ENCODE results near the gene GPHN. TPM values are rescaled to one million over a fixed set of nuclear protein-coding genes. Genes with fewer than 3 reads are reported as not detected.
"Not testable (repeated sequence)": the region's sequence is repeated elsewhere in the genome, so short reads cannot be mapped to it uniquely, and the experiment has no call there.

GPHN gene
- total RNA-seq, 2 donors from 2014 or later: 21.7 to 23.2 TPM

DNA sequence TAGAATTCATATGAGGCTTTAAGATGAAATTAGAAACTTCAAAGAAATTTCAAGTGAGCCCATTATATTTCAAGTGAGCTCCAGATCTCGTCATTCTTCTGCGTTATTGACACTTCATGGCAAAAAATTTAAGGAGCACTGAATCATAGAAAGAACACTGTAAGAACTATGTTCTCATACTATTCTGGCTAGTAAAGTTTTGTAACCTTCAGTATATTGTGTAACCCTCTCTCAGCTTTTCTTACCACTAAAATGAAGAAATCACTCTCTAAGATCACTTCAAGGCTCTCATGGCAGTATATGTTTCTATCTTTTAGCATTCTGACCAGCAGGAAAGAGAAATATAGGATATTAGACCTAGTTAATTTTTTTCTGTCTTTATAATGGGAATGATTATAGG is 6.3 kb downstream of the GPHN start:
- Mint-ChIP-seq H3K9me3 (no peaks in the 10 kb centered on the region), H3K27ac (no peak overlapping the region), H3K27me3 (no peaks in the 10 kb centered on the region), H3K4me1 (peaks cover 14% of the 10 kb centered on the region), H3K36me3 (ENCODE audit: low read depth) (no peaks in the 10 kb centered on the region), H3K4me3 (no peak overlapping the region)
- ATAC-seq (replicated peaks): no peak

DNA sequence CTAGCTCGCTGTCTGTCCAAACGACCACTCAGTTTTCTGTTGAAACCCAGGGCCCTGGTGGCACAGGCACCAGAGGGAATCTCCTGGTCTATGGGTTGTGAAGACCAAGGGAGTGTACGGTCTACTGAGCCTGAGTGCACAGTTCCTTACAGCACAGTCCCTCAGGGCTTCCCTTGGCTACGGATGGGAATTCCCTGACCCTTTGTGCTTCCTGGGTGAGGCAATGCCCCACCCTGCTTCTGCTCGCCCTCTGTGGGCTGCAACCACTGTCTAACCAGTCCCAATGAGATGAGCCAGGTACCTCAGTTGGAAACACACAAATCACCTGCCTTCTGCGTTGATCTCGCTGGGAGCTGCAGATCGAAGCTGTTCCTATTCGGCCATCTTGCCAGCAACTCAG is 22.6 kb downstream of the GPHN start:
- Mint-ChIP-seq H3K27ac (no peak overlapping the region), H3K27me3 (no peaks in the 10 kb centered on the region), H3K4me3 (no peak overlapping the region), H3K9me3 (no peaks in the 10 kb centered on the region), H3K36me3 (ENCODE audit: low read depth) (no peaks in the 10 kb centered on the region), H3K4me1 (peaks cover 10% of the 10 kb centered on the region)
- no peak for ATAC-seq (replicated peaks)

DNA sequence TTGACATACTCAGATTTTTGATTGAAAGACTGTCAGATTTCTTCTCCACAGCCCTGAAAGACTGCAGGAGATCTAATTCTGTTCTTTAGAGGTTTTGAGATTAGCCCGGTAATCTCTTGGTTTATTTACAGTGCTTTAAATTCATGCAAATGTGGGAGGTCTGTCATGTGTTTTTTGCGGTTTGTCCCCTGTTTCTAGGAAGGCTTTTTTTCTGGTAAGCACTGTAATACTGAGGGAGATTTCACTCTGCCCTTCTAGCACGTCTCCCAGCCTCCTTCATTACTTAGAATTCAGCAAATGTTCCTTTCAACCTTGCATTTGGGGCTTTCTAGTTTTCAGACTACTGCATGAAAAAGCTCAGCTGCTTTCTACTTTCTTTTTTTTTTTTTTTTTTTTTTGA is 31.1 kb downstream of the GPHN start:
- Mint-ChIP-seq H3K9me3 (no peaks in the 10 kb centered on the region), H3K4me3 (peak overlapping the region; percentile 45), H3K27me3 (no peaks in the 10 kb centered on the region), H3K4me1 (peaks cover 21% of the 10 kb centered on the region), H3K27ac (no peak overlapping the region), H3K36me3 (ENCODE audit: low read depth) (no peaks in the 10 kb centered on the region)
- ATAC-seq (replicated peaks): peak; percentile 85

DNA sequence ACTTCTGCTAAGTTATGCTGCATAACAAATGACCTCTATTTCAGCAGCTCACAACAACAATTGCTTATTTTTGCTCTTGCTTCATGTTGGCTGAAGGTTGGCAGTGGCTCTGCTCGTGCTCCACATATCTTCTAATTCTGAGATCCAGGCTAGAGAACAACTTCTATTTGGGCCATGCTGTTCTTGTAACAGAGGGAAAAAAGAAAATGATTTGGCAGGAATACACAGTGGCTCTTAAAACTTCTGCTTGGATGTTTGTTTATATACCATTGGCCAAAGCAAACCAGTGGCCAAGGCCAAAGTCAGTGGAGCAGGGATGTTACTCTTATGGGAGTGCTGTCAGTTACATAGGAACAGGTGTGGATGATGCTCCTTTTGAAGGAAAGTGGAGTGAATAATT is 32.1 kb downstream of the GPHN start:
- no peaks in the 10 kb centered on the region for H3K36me3 Mint-ChIP-seq (ENCODE audit: low read depth)
- H3K27ac Mint-ChIP-seq: peak overlapping the region; percentile 39
- H3K9me3 Mint-ChIP-seq: no peaks in the 10 kb centered on the region
- H3K27me3 Mint-ChIP-seq: no peaks in the 10 kb centered on the region
- no peak for ATAC-seq (replicated peaks)
- H3K4me1 Mint-ChIP-seq: peaks cover 21% of the 10 kb centered on the region
- peak overlapping the region; percentile 28 for H3K4me3 Mint-ChIP-seq

DNA sequence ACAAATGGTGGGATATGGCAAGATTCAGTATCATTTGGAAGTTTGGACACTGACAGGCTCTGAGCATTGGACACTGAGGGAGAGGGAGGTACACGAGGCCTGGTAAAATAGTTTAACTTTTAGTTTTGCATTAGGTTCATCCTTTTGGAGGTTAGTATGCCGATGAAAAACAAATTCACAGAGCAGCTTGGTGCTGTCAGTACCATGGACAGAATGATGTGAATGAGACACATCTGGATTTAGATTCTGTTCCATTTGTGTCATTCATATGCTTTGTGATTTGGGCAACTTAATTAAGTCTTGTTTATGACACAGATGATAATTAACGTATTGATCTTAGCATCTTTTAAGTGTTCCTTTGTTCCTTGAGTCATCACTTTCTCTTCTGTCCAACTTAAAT is 33.7 kb downstream of the GPHN start:
- Mint-ChIP-seq H3K27ac (no peak overlapping the region), H3K9me3 (no peaks in the 10 kb centered on the region), H3K4me1 (peaks cover 16% of the 10 kb centered on the region), H3K4me3 (no peak overlapping the region), H3K27me3 (no peaks in the 10 kb centered on the region), H3K36me3 (ENCODE audit: low read depth) (no peaks in the 10 kb centered on the region)
- ATAC-seq (replicated peaks): no peak

DNA sequence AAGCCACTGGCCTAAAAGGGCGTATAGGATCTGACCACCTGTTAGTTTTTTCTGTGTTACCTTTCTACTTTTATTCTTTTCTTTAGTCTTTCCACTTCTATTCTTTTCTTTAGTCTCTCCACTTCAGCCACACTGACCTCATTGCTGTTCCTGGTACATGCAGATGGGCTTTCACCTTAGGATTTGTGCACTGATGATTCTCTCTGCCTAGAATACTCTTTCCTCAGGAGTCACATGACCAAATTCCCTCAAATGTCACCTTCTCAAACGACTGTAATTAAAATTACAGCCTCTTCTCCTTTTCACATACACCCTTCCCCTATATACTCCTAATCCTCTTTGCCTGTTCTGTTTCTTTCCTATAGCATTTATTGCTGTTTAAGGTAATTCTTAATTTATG is 36.0 kb downstream of the GPHN start:
- H3K27me3 Mint-ChIP-seq: no peaks in the 10 kb centered on the region
- H3K27ac Mint-ChIP-seq: no peak overlapping the region
- H3K36me3 Mint-ChIP-seq (ENCODE audit: low read depth): no peaks in the 10 kb centered on the region
- peaks cover 8% of the 10 kb centered on the region for H3K4me1 Mint-ChIP-seq
- no peak for ATAC-seq (replicated peaks)
- H3K9me3 Mint-ChIP-seq: no peaks in the 10 kb centered on the region
- H3K4me3 Mint-ChIP-seq: no peak overlapping the region

DNA sequence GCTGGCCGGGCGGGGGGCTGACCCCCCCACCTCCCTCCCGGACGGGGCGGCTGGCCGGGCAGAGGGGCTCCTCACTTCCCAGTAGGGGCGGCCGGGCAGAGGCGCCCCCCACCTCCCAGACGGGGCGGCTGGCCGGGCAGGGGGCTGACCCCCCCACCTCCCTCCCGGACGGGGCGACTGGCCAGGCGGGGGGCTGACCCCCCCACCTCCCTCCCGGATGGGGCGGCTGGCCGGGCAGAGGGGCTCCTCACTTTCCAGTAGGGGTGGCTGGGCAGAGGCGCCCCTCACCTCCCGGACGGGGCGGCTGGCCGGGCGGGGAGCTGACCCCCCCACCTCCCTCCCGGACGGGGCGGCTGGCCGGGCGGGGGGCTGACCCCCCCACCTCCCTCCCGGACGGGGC is 37.2 kb downstream of the GPHN start:
- H3K36me3 Mint-ChIP-seq (ENCODE audit: low read depth); H3K9me3 Mint-ChIP-seq; ATAC-seq (replicated peaks); H3K4me3 Mint-ChIP-seq; H3K4me1 Mint-ChIP-seq; H3K27me3 Mint-ChIP-seq; H3K27ac Mint-ChIP-seq: not testable (repeated sequence)

DNA sequence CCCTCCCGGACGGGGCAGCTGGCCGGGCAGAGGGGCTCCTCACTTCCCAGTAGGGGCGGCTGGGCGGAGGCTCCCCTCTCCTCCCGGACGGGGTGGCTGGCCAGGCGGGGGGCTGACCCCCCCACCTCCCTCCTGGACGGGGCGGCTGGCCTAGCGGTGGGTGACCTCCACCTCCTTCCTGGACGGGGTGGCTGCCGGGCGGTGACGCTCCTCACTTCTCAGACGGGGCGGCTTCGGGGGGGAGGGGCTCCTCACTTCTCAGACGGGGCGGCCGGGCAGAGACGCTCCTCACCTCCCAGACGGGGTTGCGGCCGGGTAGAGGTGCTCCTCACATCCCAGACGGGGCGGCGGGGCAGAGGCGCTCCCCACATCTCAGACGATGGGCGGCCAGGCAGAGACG is 37.8 kb downstream of the GPHN start:
- not testable (repeated sequence) for H3K27me3 Mint-ChIP-seq; H3K27ac Mint-ChIP-seq; H3K9me3 Mint-ChIP-seq; H3K4me3 Mint-ChIP-seq; H3K4me1 Mint-ChIP-seq; H3K36me3 Mint-ChIP-seq (ENCODE audit: low read depth); ATAC-seq (replicated peaks)

DNA sequence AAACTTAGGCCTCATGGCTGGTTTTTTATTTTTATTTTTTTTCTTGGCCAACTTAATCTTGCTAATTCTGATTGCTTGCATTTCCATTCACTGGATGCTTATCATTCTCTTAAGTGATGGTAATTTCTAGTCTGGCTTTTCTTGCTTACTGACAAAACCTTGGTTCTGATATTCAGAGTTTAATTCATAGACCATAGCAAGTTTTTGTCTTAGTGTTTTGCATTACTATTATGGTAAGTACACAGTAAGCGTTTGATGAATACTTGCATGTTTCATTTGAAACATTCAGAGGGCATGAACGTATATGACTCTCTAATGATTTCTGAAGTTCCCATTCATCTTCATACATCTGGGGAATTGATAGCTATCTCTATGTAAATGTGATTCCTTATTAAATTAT is 55.8 kb downstream of the GPHN start:
- no peak overlapping the region for H3K4me3 Mint-ChIP-seq
- H3K4me1 Mint-ChIP-seq: peaks cover 3% of the 10 kb centered on the region
- no peak for ATAC-seq (replicated peaks)
- no peaks in the 10 kb centered on the region for H3K36me3 Mint-ChIP-seq (ENCODE audit: low read depth)
- H3K9me3 Mint-ChIP-seq: no peaks in the 10 kb centered on the region
- no peak overlapping the region for H3K27ac Mint-ChIP-seq
- H3K27me3 Mint-ChIP-seq: no peaks in the 10 kb centered on the region

DNA sequence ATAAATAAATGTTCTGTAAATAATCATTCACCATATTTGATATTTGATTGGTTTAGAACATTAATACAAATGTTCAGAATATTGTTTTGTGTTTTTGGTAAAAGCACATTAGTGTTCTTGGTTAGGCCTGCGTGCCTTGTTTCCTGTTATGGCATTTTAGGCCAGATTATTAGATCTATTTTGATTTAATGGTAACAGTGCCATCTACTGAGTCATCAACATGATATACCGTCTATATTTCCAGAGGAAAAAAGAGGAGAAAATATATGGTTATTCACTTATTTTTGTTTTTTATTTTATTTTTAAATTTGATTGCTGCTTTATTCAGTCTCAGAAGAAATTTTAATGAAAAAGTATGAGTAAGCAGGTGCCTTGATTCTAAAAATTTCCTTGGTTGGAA is 60.3 kb downstream of the GPHN start:
- H3K27me3 Mint-ChIP-seq: no peaks in the 10 kb centered on the region
- peaks cover 11% of the 10 kb centered on the region for H3K4me1 Mint-ChIP-seq
- no peak for ATAC-seq (replicated peaks)
- H3K27ac Mint-ChIP-seq: no peak overlapping the region
- H3K9me3 Mint-ChIP-seq: peaks cover 14% of the 10 kb centered on the region
- no peaks in the 10 kb centered on the region for H3K36me3 Mint-ChIP-seq (ENCODE audit: low read depth)
- no peak overlapping the region for H3K4me3 Mint-ChIP-seq

DNA sequence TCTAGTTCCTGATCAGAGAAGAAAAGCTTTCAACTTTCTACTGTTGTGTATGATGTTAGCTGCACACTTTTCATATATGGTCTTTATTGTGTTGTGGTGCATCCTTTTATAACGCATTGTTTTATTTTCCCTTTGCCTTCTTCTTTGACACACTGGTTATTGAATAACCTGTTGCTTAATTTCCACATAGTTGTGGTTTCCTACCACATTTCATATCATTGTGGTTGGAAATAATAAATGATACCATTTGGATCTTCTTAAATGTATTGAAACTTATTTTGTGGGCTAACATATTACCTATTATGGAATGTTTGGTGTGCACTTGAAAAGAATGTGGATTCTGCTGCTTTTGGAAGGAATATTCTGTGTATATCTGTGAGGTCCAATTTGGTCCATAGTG is 64.9 kb downstream of the GPHN start:
- Mint-ChIP-seq H3K4me1 (peaks cover 8% of the 10 kb centered on the region), H3K9me3 (peaks cover 23% of the 10 kb centered on the region), H3K4me3 (no peak overlapping the region), H3K27ac (no peak overlapping the region), H3K27me3 (no peaks in the 10 kb centered on the region), H3K36me3 (ENCODE audit: low read depth) (peaks cover 9% of the 10 kb centered on the region)
- ATAC-seq (replicated peaks): no peak

DNA sequence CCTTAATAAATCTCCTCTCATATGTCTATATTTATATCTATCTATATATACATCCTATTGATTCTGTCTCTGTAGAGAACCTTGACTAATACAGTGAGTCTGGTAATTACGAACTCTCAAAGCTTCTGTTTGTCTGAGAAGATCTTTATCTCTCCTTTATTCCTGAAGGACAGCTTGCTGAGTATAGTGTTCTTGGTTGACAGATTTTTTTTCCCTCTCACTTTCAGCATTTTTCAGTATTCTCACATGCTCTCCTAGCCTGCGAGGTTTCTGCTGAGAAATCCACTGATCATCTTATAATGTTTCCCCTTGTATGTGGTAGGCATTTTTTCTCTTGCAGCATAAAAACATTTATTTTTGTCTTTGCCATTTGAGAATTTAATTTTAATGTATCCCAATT is 67.1 kb downstream of the GPHN start:
- Mint-ChIP-seq H3K4me1 (peaks cover 8% of the 10 kb centered on the region), H3K36me3 (ENCODE audit: low read depth) (peaks cover 9% of the 10 kb centered on the region), H3K4me3 (no peak overlapping the region), H3K9me3 (peaks cover 27% of the 10 kb centered on the region), H3K27me3 (no peaks in the 10 kb centered on the region), H3K27ac (no peak overlapping the region)
- ATAC-seq (replicated peaks): no peak

DNA sequence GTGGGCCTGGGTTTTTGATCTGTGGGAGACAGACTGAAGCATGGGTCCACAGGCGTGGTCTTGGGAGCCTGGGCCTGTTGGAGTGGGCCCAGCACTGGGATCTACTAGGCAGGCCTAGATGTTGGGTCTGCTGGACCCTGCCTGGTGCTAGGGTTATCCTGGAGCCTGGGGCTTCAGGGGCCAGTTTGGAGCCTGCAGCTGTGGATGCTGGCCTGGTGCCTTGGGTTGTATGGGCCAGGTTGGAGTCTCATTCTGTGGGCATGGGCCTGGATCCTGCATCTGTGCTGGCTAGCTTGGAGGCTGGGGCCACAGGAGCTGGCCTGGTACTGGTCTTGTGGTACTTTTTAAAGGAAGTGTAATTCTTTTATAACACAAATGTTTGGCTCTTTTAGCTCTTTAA is 68.0 kb downstream of the GPHN start:
- Mint-ChIP-seq H3K4me1 (peaks cover 8% of the 10 kb centered on the region), H3K36me3 (ENCODE audit: low read depth) (peaks cover 9% of the 10 kb centered on the region), H3K9me3 (peaks cover 25% of the 10 kb centered on the region), H3K27me3 (no peaks in the 10 kb centered on the region), H3K4me3 (no peak overlapping the region), H3K27ac (no peak overlapping the region)
- ATAC-seq (replicated peaks): no peak

DNA sequence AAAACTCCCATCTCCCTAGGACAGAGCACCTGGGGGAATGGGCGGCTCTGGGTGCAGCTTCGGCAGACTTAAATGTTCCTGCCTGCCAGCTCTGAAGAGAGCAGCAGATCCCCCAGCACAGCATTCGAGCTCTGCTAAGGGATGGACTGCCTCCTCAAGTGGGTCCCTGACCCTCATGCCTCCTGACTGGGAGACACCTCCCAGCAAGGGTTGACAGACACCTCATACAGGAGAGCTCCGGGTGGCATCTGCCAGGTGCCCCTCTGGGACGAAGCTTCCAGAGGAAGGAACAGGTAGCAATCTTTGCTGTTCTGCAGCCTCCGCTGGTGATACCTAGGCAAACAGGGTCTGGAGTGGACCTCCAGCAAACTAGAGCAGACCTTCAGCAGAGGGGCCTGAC is 79.8 kb downstream of the GPHN start:
- H3K4me3 Mint-ChIP-seq; H3K36me3 Mint-ChIP-seq (ENCODE audit: low read depth): not testable (repeated sequence)
- peaks cover 23% of the 10 kb centered on the region for H3K9me3 Mint-ChIP-seq

DNA sequence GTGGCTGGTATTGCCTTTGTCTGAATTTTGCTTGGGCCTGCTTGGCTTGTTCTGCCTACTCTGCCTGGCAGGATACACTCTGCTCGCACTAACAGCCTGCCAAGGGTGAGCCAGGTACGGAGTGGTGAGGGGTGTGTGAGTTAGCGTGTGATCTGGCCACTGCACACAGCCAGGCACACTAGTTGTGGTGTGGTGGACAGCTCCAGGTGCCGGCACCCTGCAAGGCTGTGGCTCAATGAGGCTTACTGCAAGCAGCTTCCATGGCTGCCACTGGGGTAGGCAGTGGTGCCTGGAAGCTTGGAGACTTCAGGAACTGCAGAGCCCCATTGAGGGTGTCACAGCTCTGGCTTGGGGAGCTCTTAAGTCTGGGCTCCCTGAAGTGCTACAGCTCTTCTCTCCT is 87.4 kb downstream of the GPHN start:
- H3K4me3 Mint-ChIP-seq: no peak overlapping the region
- H3K27me3 Mint-ChIP-seq: no peaks in the 10 kb centered on the region
- peaks cover 18% of the 10 kb centered on the region for H3K9me3 Mint-ChIP-seq
- no peak overlapping the region for H3K27ac Mint-ChIP-seq
- H3K36me3 Mint-ChIP-seq (ENCODE audit: low read depth): no peaks in the 10 kb centered on the region
- ATAC-seq (replicated peaks): no peak
- H3K4me1 Mint-ChIP-seq: no peaks in the 10 kb centered on the region

More for the DNA sequence above, 79.8 kb downstream of the GPHN start:
- not testable (repeated sequence) for H3K4me1 Mint-ChIP-seq; H3K27me3 Mint-ChIP-seq; ATAC-seq (replicated peaks); H3K27ac Mint-ChIP-seq

DNA sequence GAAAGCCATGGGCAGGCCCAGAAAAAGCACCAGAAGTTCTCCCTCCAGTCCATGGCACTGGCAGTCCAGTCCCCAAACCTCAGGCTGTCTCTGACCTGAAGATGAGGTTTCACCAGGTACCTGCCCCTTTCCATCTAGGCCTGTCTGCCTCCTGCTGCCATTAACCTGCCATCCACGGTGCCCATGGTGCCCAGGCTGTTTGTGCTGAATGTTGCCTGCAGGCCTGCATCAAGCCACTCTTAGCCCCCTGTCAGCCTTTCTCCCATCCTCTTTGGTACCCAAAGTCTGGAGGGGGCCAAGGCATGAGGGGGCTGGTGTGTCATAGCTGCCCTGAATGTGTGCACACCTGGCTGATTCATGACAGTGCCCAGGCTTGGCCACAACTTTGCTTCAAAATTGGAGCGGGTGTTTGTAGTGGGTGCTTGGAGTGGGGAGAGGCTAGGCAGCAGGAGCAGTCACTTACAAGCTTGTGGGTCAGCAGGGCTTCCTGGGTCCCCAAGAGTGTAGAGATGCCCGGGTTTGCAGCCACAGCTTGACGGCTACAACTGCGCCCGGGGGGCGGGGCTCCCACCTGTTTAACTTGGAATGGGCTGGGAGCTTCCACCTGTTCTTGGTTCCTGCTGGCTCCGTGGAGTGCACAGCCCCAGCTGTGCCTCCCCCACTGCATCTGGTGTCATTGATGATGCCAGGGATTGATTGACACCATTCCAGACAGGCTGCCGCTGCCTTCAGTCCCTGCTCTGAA is 88.5 kb downstream of the GPHN start:
- H3K27me3 Mint-ChIP-seq: no peaks in the 10 kb centered on the region
- H3K27ac Mint-ChIP-seq: no peak overlapping the region
- ATAC-seq (replicated peaks): no peak
- peaks cover 18% of the 10 kb centered on the region for H3K9me3 Mint-ChIP-seq
- no peaks in the 10 kb centered on the region for H3K36me3 Mint-ChIP-seq (ENCODE audit: low read depth)
- no peak overlapping the region for H3K4me3 Mint-ChIP-seq
- H3K4me1 Mint-ChIP-seq: no peaks in the 10 kb centered on the region

All from activated T-helper 17 cell treated with anti-CD3 and anti-CD28 coated beads, Interleukin-2, amount 50 U/mL, for 72 hours (primary cell).